Stimulated activated CD4-positive, alpha-beta T cell treated with anti-CD3 and anti-CD28 coated beads, TNF-alpha, amount 100 ng/mL, for 4 hours (primary cell): ENCODE data around the gene C3orf33.
A peak's percentile ranks its signal among the peaks of the same experiment; 100 is the strongest.

Experiments used
- DNase-seq, 3 experiments: peaks; one replicate each; pipeline ENCODE4 v3.0.0-alpha.2; 2020; ENCODE audit warnings: low read depth in 3 of 3

The C3orf33 gene

GRCh38 chr3:155785662-155786295 is 20.3 kb downstream of the C3orf33 start:
- no peak for DNase-seq

GRCh38 chr3:155782390-155782953 is 23.6 kb downstream of the C3orf33 start:
- no peak for DNase-seq

GRCh38 chr3:155780291-155780690 is 25.8 kb downstream of the C3orf33 start:
- no peak for DNase-seq

- DNase-seq = no peak
These were observed 27.6 kb downstream of the C3orf33 start for GRCh38 chr3:155778462-155778861.

GRCh38 chr3:155772801-155773200 is 33.3 kb downstream of the C3orf33 start:
- no peak for DNase-seq

- DNase-seq = no peak
These were observed 35.0 kb downstream of the C3orf33 start for GRCh38 chr3:155771126-155771525.

GRCh38 chr3:155766206-155766605 is 39.9 kb downstream of the C3orf33 start:
- DNase-seq = no peak

- no peak for DNase-seq
These were observed 42.1 kb downstream of the C3orf33 start for GRCh38 chr3:155763870-155764463.

- DNase-seq = no peak
These were observed 45.4 kb downstream of the C3orf33 start for GRCh38 chr3:155760653-155761052.

- DNase-seq = no peak
These were observed 48.5 kb downstream of the C3orf33 start for GRCh38 chr3:155757577-155757976.

GRCh38 chr3:155753038-155753639 is 52.9 kb downstream of the C3orf33 start:
- DNase-seq = no peak

- no peak for DNase-seq
These were observed 57.3 kb downstream of the C3orf33 start for GRCh38 chr3:155748611-155749365.

- no peak for DNase-seq
These were observed 58.2 kb downstream of the C3orf33 start for GRCh38 chr3:155747946-155748290.

GRCh38 chr3:155747286-155747945 is 58.7 kb downstream of the C3orf33 start:
- DNase-seq = no peak

- DNase-seq = no peak
These were observed 59.4 kb downstream of the C3orf33 start for GRCh38 chr3:155746703-155747102.

GRCh38 chr3:155745795-155746550 is 60.1 kb downstream of the C3orf33 start:
- no peak for DNase-seq

GRCh38 chr3:155744626-155745324 is 61.3 kb downstream of the C3orf33 start, which contains the start of gene PLCH1:
TSS of gene PLCH1 (minus strand) at chr3:155745071. CDS start at chr3:155704224, 40,847 bp downstream.
- DNase-seq = peak in 1 of 3 experiments; percentile 18

GRCh38 chr3:155744010-155744625 is 62.0 kb downstream of the C3orf33 start:
- peak in 1 of 3 experiments; percentile 24 for DNase-seq

- no peak for DNase-seq
These were observed 62.5 kb downstream of the C3orf33 start for GRCh38 chr3:155743606-155744005.
